IPS-NIHi11 (cell line): ENCODE measurements around the gene LDLRAD3.
A peak's percentile ranks its signal among the peaks of the same experiment; 100 is the strongest.

Experiments
- DNase-seq: peaks from one replicate; pipeline ENCODE4 v3.0.0; 2012; ENCODE audit warnings: mixed read lengths, low spot score

The LDLRAD3 gene

GRCh38 chr11:36105743-36106581 lies 162.1 kb downstream of the LDLRAD3 start:
- DNase-seq, result no peak

- no peak for DNase-seq
Measured at GRCh38 chr11:36107547-36107946, 163.7 kb downstream of the LDLRAD3 start.

GRCh38 chr11:36108881-36109589 lies 165.2 kb downstream of the LDLRAD3 start:
- DNase-seq, result no peak

- DNase-seq, result no peak
Measured at GRCh38 chr11:36109590-36109849, 165.7 kb downstream of the LDLRAD3 start.

GRCh38 chr11:36109850-36110606 lies 166.2 kb downstream of the LDLRAD3 start:
- peak; percentile 38 for DNase-seq

- no peak for DNase-seq
Measured at GRCh38 chr11:36110668-36111410, 167.0 kb downstream of the LDLRAD3 start.

- DNase-seq, result no peak
Measured at GRCh38 chr11:36114095-36114494, 170.2 kb downstream of the LDLRAD3 start.

GRCh38 chr11:36115378-36115801 lies 171.5 kb downstream of the LDLRAD3 start:
- no peak for DNase-seq

GRCh38 chr11:36116161-36116560 lies 172.3 kb downstream of the LDLRAD3 start:
- no peak for DNase-seq

GRCh38 chr11:36118084-36118483 lies 174.2 kb downstream of the LDLRAD3 start:
- no peak for DNase-seq

- DNase-seq, result no peak
Measured at GRCh38 chr11:36119300-36119699, 175.4 kb downstream of the LDLRAD3 start.

- no peak for DNase-seq
Measured at GRCh38 chr11:36121054-36121453, 177.2 kb downstream of the LDLRAD3 start.

GRCh38 chr11:36122671-36123070 lies 178.8 kb downstream of the LDLRAD3 start:
- DNase-seq, result no peak

GRCh38 chr11:36123336-36124101 lies 179.7 kb downstream of the LDLRAD3 start:
- no peak for DNase-seq

- no peak for DNase-seq
Measured at GRCh38 chr11:36126678-36127077, 182.8 kb downstream of the LDLRAD3 start.

GRCh38 chr11:36127550-36127949 lies 183.7 kb downstream of the LDLRAD3 start:
- DNase-seq, result no peak

GRCh38 chr11:36129955-36130354 lies 186.1 kb downstream of the LDLRAD3 start:
- DNase-seq, result no peak

- no peak for DNase-seq
Measured at GRCh38 chr11:36130401-36130800, 186.5 kb downstream of the LDLRAD3 start.

GRCh38 chr11:36131721-36132397 lies 188.0 kb downstream of the LDLRAD3 start:
- peak; percentile 72 for DNase-seq

GRCh38 chr11:36132940-36133339 lies 189.1 kb downstream of the LDLRAD3 start:
- DNase-seq, result no peak

GRCh38 chr11:36135076-36135475 lies 191.2 kb downstream of the LDLRAD3 start:
- no peak for DNase-seq
